ENCODE data around the gene LUZP4. TPM values are rescaled to one million over a fixed set of nuclear protein-coding genes. Genes with fewer than 3 reads are reported as not detected.

Gene LUZP4
- total and polyA plus RNA-seq, 8 donors, result not detected

DNA sequence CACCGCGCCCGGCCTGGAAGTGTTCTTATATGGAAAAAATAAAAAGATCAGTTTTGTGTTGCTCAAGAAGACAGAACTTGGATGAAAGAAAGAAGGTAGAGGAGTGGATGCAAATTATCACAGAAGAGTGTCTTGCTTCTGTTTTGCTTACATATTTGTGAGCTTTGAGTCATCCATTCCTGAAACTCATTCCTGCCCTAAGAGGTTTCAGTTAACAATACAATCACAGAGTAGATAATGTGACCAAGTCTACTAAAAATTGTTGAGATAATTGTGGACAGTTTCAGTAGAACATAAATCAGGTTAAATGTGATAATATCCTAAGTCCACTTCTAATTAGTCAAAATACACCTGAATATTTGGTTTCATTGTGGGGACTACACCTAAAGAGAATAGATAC, 29.2 kb upstream of the LUZP4 start:
- intact Hi-C loops (cut with DNase I), result no loop called here
- H3K9me3 ChIP-seq, result no peaks in the 10 kb centered on the region
- DNase-seq (no peak), ATAC-seq (no peak)
- no peak overlapping the region for H3K4me3 ChIP-seq
- H3K4me1 ChIP-seq, result no peaks in the 10 kb centered on the region
- H3K36me3 ChIP-seq, result no peaks in the 10 kb centered on the region
- H3K27me3 ChIP-seq, result no peaks in the 10 kb centered on the region
- no peak overlapping the region for H3K27ac ChIP-seq
- TF ChIP-seq, protein P1, sequence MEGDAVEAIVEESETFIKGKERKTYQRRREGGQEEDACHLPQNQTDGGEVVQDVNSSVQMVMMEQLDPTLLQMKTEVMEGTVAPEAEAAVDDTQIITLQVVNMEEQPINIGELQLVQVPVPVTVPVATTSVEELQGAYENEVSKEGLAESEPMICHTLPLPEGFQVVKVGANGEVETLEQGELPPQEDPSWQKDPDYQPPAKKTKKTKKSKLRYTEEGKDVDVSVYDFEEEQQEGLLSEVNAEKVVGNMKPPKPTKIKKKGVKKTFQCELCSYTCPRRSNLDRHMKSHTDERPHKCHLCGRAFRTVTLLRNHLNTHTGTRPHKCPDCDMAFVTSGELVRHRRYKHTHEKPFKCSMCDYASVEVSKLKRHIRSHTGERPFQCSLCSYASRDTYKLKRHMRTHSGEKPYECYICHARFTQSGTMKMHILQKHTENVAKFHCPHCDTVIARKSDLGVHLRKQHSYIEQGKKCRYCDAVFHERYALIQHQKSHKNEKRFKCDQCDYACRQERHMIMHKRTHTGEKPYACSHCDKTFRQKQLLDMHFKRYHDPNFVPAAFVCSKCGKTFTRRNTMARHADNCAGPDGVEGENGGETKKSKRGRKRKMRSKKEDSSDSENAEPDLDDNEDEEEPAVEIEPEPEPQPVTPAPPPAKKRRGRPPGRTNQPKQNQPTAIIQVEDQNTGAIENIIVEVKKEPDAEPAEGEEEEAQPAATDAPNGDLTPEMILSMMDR (IDR thresholded peaks at IDR 0.05), result no peak

DNA sequence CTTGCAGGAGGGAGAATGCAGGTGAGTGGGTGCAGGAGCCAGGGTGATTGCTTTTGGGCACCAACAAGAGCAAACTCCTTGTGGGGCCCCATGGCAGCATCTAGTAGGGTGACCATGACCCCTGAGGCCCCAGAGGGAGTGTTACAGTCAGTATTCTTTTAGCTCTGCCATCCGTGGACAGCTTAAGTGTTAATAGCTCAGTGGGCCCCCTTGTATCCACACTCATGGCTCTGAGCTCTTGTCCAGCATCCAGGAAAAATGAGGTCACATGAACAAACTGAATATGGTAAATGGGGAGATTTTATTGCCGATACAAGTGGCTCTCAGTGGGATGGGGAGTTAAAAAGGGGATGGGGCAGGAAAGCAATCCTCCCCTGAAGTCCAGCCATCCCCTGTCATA, 28.4 kb upstream of the LUZP4 start:
- DNase-seq (no peak), ATAC-seq (no peak)
- H3K27me3 ChIP-seq, result no peaks in the 10 kb centered on the region
- H3K4me1 ChIP-seq, result no peaks in the 10 kb centered on the region
- H3K4me3 ChIP-seq, result no peak overlapping the region
- TF ChIP-seq, protein P1 (IDR thresholded peaks at IDR 0.05), result no peak
- intact Hi-C loops (cut with DNase I), result no loop called here
- no peak overlapping the region for H3K27ac ChIP-seq
- no peaks in the 10 kb centered on the region for H3K36me3 ChIP-seq
- no peaks in the 10 kb centered on the region for H3K9me3 ChIP-seq

DNA sequence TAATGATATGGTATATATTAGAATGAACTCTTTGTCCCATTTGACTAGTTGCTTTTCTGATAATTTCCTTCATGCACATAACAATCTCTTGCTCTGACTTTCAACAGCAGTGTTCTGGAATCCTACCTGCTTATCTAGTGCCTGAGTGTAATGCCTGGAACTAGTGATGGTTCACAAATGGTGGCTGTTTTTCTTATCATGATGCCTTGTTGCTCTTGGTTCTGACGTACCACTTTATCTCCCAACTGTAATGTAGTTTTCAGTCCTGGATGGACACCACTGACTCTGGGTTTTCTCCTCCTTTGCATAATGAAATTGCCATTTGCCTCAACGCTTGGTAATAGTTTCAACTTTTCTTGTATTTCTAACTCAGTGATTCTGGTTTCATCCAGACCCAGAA, 25.5 kb upstream of the LUZP4 start:
- peaks cover 0 to under 1% of the 10 kb centered on the region in 2 donors for H3K27me3 ChIP-seq
- H3K4me3 ChIP-seq, result no peak overlapping the region
- TF ChIP-seq, protein P1 (IDR thresholded peaks at IDR 0.05), result no peak
- no peaks in the 10 kb centered on the region for H3K36me3 ChIP-seq
- no peaks in the 10 kb centered on the region for H3K9me3 ChIP-seq
- no peak overlapping the region for H3K27ac ChIP-seq
- no peaks in the 10 kb centered on the region for H3K4me1 ChIP-seq
- DNase-seq (no peak), ATAC-seq (no peak)
- intact Hi-C loops (cut with DNase I), result no loop called here

DNA sequence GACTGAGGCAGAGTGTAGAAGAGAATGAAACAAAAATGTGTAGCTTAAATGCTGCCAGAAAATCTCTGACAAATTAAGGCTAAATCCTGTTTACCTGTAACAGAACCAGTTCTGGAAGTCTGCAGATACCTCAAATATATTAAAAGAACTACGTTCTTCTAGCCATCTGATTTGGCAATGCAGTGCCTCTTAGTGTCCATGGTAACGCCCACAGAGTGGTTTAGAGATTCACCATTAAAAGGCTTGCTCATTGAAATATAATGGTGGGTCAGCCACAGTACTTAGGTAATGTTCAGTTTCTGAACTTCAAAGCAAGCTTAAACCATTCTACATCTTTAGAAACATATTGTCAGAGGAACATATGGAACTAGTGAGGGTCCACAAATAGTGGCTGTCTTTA, 23.2 kb upstream of the LUZP4 start:
- H3K36me3 ChIP-seq, result no peaks in the 10 kb centered on the region
- no peak for DNase-seq
- no peaks in the 10 kb centered on the region for H3K4me1 ChIP-seq
- TF ChIP-seq, protein P1 (IDR thresholded peaks at IDR 0.05), result no peak
- H3K27me3 ChIP-seq, result peaks cover 0 to 9% of the 10 kb centered on the region in 2 donors
- no peak overlapping the region for H3K4me3 ChIP-seq
- intact Hi-C loops (cut with DNase I), result no loop called here
- ATAC-seq, result no peak
- no peaks in the 10 kb centered on the region for H3K9me3 ChIP-seq
- H3K27ac ChIP-seq, result no peak overlapping the region

DNA sequence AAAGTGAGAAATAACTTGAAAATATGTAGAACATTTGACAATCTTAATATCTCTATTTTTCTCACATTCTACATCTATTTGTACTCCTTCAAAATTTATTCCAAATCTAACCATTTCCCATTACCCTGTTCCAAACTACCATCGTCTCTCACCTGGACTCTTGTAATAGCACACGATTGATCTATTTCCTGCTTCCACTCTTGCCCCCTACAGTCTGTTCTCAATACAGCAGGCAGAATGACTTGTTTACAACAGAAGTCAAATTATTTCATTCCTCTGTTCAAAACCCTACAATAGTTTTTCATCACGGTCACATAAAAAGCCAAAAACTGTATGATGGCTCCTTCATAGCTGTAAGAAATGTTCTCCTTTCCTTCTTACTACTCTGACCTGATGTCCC, 21.1 kb upstream of the LUZP4 start:
- Histone ChIP-seq H3K4me1 (no peaks in the 10 kb centered on the region), H3K27me3 (peaks cover 0 to 9% of the 10 kb centered on the region in 2 donors), H3K36me3 (no peaks in the 10 kb centered on the region), H3K27ac (no peak overlapping the region), H3K4me3 (no peak overlapping the region), H3K9me3 (no peaks in the 10 kb centered on the region)
- DNase-seq, result no peak
- intact Hi-C loops (cut with DNase I), result no loop called here
- no peak for ATAC-seq
- TF ChIP-seq, protein P1 (IDR thresholded peaks at IDR 0.05), result peak in 1 of 2 donors; percentile 11
